ENCODE data around the gene MLXIPL.
"Not testable (repeated sequence)": the region's sequence is repeated elsewhere in the genome, so short reads cannot be mapped to it uniquely, and the experiment has no call there.

MLXIPL gene

DNA sequence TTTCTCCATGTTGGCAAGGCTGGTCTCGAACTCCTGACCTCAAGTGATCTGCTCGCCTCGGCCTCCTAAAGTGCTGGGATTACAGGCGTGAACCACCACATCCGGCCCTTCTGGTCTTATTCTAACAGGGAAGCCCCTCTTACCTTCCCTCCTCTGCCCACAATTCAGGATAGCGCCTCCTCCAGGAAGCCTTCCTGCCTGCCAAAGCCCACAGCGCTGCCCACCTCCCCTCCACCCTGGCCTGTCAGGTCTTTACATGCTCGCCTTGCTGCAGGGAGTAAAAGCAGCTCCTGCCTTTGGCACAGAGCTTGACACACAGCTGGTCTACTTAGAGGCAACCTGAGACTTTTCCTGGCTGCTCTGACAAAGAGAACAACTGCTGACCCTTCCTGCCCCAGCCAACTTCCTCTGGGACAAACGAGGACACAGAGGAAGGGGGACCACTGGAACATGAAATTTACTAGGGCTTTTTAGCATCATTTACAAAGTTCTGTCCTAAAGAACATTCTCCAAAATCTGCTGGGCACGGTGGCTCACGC, 13.2 kb downstream of the MLXIPL start:
- Histone ChIP-seq H3K4me3 (ENCODE audit: low read depth, low read length) (no peak overlapping the region), H3K27ac (no peak overlapping the region), H3K9me3 (ENCODE audit: severe bottlenecking) (no peaks in the 10 kb centered on the region), H3K36me3 (peaks cover 34% of the 10 kb centered on the region), H3K27me3 (ENCODE audit: insufficient read depth, low read depth, severe bottlenecking) (no peaks in the 10 kb centered on the region)
- TF ChIP-seq, protein P1, sequence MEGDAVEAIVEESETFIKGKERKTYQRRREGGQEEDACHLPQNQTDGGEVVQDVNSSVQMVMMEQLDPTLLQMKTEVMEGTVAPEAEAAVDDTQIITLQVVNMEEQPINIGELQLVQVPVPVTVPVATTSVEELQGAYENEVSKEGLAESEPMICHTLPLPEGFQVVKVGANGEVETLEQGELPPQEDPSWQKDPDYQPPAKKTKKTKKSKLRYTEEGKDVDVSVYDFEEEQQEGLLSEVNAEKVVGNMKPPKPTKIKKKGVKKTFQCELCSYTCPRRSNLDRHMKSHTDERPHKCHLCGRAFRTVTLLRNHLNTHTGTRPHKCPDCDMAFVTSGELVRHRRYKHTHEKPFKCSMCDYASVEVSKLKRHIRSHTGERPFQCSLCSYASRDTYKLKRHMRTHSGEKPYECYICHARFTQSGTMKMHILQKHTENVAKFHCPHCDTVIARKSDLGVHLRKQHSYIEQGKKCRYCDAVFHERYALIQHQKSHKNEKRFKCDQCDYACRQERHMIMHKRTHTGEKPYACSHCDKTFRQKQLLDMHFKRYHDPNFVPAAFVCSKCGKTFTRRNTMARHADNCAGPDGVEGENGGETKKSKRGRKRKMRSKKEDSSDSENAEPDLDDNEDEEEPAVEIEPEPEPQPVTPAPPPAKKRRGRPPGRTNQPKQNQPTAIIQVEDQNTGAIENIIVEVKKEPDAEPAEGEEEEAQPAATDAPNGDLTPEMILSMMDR (IDR thresholded peaks at IDR 0.05; ENCODE audit: low read depth, low read length): no peak
- no peak for DNase-seq

GRCh38 chr7:73610105-73610504, 14.2 kb downstream of the MLXIPL start:
- no peak overlapping the region for H3K27ac ChIP-seq
- no peaks in the 10 kb centered on the region for H3K27me3 ChIP-seq (ENCODE audit: insufficient read depth, low read depth, severe bottlenecking)
- peaks cover 26% of the 10 kb centered on the region for H3K36me3 ChIP-seq
- no peaks in the 10 kb centered on the region for H3K9me3 ChIP-seq (ENCODE audit: severe bottlenecking)
- DNase-seq: no peak
- H3K4me3 ChIP-seq (ENCODE audit: low read depth, low read length): no peak overlapping the region
- TF ChIP-seq, protein P1 (IDR thresholded peaks at IDR 0.05; ENCODE audit: low read depth, low read length): no peak

DNA sequence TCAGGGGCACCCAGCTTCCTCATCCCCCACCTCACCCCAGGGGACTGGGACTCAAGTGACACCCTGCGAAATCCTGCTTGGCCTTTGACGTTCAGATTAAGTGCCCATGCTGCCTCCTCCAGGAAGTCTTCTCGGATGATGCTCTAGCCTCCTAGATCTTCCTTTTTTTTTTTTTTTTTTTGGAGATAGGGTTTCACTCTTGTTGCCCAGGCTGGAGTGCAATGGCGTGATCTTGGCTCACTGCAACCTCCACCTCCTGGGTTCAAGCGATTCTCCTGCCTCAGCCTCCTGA, 16.7 kb downstream of the MLXIPL start:
- not testable (repeated sequence) for DNase-seq; H3K4me3 ChIP-seq (ENCODE audit: low read depth, low read length); H3K27me3 ChIP-seq (ENCODE audit: insufficient read depth, low read depth, severe bottlenecking); H3K27ac ChIP-seq; H3K36me3 ChIP-seq; H3K9me3 ChIP-seq (ENCODE audit: severe bottlenecking)

GRCh38 chr7:73606801-73607691, 17.3 kb downstream of the MLXIPL start:
- peak; percentile 65 for DNase-seq
- H3K9me3 ChIP-seq (ENCODE audit: severe bottlenecking): no peaks in the 10 kb centered on the region
- H3K27me3 ChIP-seq (ENCODE audit: insufficient read depth, low read depth, severe bottlenecking): no peaks in the 10 kb centered on the region
- H3K27ac ChIP-seq: no peak overlapping the region
- H3K36me3 ChIP-seq: peaks cover 4% of the 10 kb centered on the region
- no peak overlapping the region for H3K4me3 ChIP-seq (ENCODE audit: low read depth, low read length)
- TF ChIP-seq, protein P1 (IDR thresholded peaks at IDR 0.05; ENCODE audit: low read depth, low read length): peak; percentile 87

GRCh38 chr7:73605601-73606220, 18.6 kb downstream of the MLXIPL start:
- no peaks in the 10 kb centered on the region for H3K9me3 ChIP-seq (ENCODE audit: severe bottlenecking)
- DNase-seq: no peak
- H3K36me3 ChIP-seq: peaks cover 4% of the 10 kb centered on the region
- H3K27me3 ChIP-seq (ENCODE audit: insufficient read depth, low read depth, severe bottlenecking): no peaks in the 10 kb centered on the region
- H3K4me3 ChIP-seq (ENCODE audit: low read depth, low read length): no peak overlapping the region
- TF ChIP-seq, protein P1 (IDR thresholded peaks at IDR 0.05; ENCODE audit: low read depth, low read length): no peak
- H3K27ac ChIP-seq: no peak overlapping the region

Data from WERI-Rb-1 (cell line).